GM19463 (cell line): Measurements from ENCODE around the gene ITGB5.
"Not testable (repeated sequence)": the region's sequence is repeated elsewhere in the genome, so short reads cannot be mapped to it uniquely, and the experiment has no call there.

Experiments
- ATAC-seq: cut with Tn5 transposase; IDR thresholded peaks from one replicate; pipeline ENCODE4 v1.9.1; 2021; ENCODE audit warnings: mild to moderate bottlenecking, moderate library complexity; ENCODE audit not compliant: unreplicated experiment

The ITGB5 gene

GRCh38 chr3:124792341-124793040, 94.7 kb downstream of the ITGB5 start:
- ATAC-seq: no peak

GRCh38 chr3:124791639-124792151, 95.5 kb downstream of the ITGB5 start:
- no peak for ATAC-seq

- ATAC-seq: no peak
These were observed 96.0 kb downstream of the ITGB5 start for GRCh38 chr3:124791142-124791541.

- ATAC-seq: not testable (repeated sequence)
These were observed 98.1 kb downstream of the ITGB5 start for GRCh38 chr3:124789103-124789502.

GRCh38 chr3:124788254-124788745, 98.9 kb downstream of the ITGB5 start:
- no peak for ATAC-seq

- no peak for ATAC-seq
These were observed 99.5 kb downstream of the ITGB5 start for GRCh38 chr3:124787476-124788195.

GRCh38 chr3:124786511-124787241, 100.5 kb downstream of the ITGB5 start:
- no peak for ATAC-seq

GRCh38 chr3:124785973-124786372, 101.2 kb downstream of the ITGB5 start:
- ATAC-seq: no peak

- peak; percentile 72 for ATAC-seq
These were observed 102.3 kb downstream of the ITGB5 start for GRCh38 chr3:124784686-124785382.

- ATAC-seq: no peak
These were observed 103.5 kb downstream of the ITGB5 start for GRCh38 chr3:124783696-124784095.

- not testable (repeated sequence) for ATAC-seq
These were observed 104.8 kb downstream of the ITGB5 start for GRCh38 chr3:124782377-124782712.

- ATAC-seq: no peak
These were observed 105.4 kb downstream of the ITGB5 start for GRCh38 chr3:124781476-124782376.

- ATAC-seq: no peak
These were observed 106.2 kb downstream of the ITGB5 start for GRCh38 chr3:124780761-124781475.

GRCh38 chr3:124780356-124780755, 106.8 kb downstream of the ITGB5 start:
- ATAC-seq: no peak

GRCh38 chr3:124779751-124780191, 107.4 kb downstream of the ITGB5 start:
- ATAC-seq: no peak

GRCh38 chr3:124779116-124779515, 108.0 kb downstream of the ITGB5 start:
- no peak for ATAC-seq

- ATAC-seq: no peak
These were observed 109.2 kb downstream of the ITGB5 start for GRCh38 chr3:124777762-124778470.

GRCh38 chr3:124776856-124777255, 110.3 kb downstream of the ITGB5 start:
- ATAC-seq: no peak
